HepG2 (cell line): ENCODE data around the gene SMAD3. TPM values are rescaled to one million over a fixed set of nuclear protein-coding genes. Genes with fewer than 3 reads are reported as not detected.

Source experiments
- CHD4 ChIP-seq: fragments of 200-600 bp; sonication (generic); IDR thresholded peaks from 2 replicates; pipeline ENCODE4 v1.7.0; 2017; ENCODE audit warnings: mild to moderate bottlenecking, low read length, borderline replicate concordance
- DR1 ChIP-seq: sonication (generic); formaldehyde crosslinking; IDR thresholded peaks from 2 replicates; pipeline ENCODE4 v1.8.0; 2021; ENCODE audit warnings: mild to moderate bottlenecking, missing genetic modification reagents, inconsistent platforms
- FOSL2 ChIP-seq: sonication (generic); formaldehyde crosslinking; IDR thresholded peaks from 2 replicates; pipeline ENCODE4 v1.4.0; 2020; ENCODE audit warnings: missing genetic modification reagents
- FOXK1 ChIP-seq: sonication (generic); formaldehyde crosslinking; IDR thresholded peaks from 2 replicates; pipeline ENCODE4 v1.4.0; 2020; ENCODE audit warnings: low read depth, missing genetic modification reagents, borderline replicate concordance
- FOXP1 ChIP-seq, 2 experiments: fragments of 450-650 bp in 1 of 2; IDR thresholded peaks; 2 replicates each; pipeline ENCODE4 v1.6.1; 2017 to 2018; ENCODE audit warnings: antibody characterized with exemption in 1 of 2
- HMGA1 ChIP-seq: sonication (generic); formaldehyde crosslinking; conservative IDR thresholded peaks from 2 replicates; pipeline ENCODE4 v1.4.0; 2020; ENCODE audit warnings: missing genetic modification reagents
- KAT7 ChIP-seq: IDR thresholded peaks from 2 replicates; pipeline ENCODE4 v1.6.1; 2018; ENCODE audit warnings: borderline replicate concordance, missing compliant biosample characterization
- KAT8 ChIP-seq: IDR thresholded peaks from 2 replicates; pipeline ENCODE4 v1.6.1; 2016; ENCODE audit warnings: missing genetic modification reagents, missing compliant biosample characterization
- NFIC ChIP-seq: IDR thresholded peaks from 2 replicates; pipeline ENCODE4 v1.6.1; 2012; ENCODE audit warnings: mild to moderate bottlenecking, low read length, inconsistent platforms
- NR2C2 ChIP-seq: sonication (generic); formaldehyde crosslinking; IDR thresholded peaks from 2 replicates; pipeline ENCODE4 v1.4.0; 2020; ENCODE audit warnings: missing genetic modification reagents, mild to moderate bottlenecking, moderate library complexity, borderline replicate concordance
- PLSCR1 ChIP-seq: sonication (generic); formaldehyde crosslinking; IDR thresholded peaks from 2 replicates; pipeline ENCODE4 v1.5.0; 2020; ENCODE audit warnings: missing genetic modification reagents, mild to moderate bottlenecking, borderline replicate concordance
- PRDM4 ChIP-seq: sonication (generic); formaldehyde crosslinking; IDR thresholded peaks from 2 replicates; pipeline ENCODE4 v1.9.0; 2021; ENCODE audit warnings: missing genetic modification reagents, borderline replicate concordance
- SAFB2 ChIP-seq: sonication (generic); formaldehyde crosslinking; IDR thresholded peaks from 2 replicates; pipeline ENCODE4 v1.5.1; 2020; ENCODE audit warnings: missing genetic modification reagents, low read depth, mild to moderate bottlenecking, borderline replicate concordance
- SMARCC2 ChIP-seq: fragments of 450-650 bp; IDR thresholded peaks from 2 replicates; pipeline ENCODE4 v1.6.1; 2017; ENCODE audit warnings: antibody characterized with exemption, mild to moderate bottlenecking
- SOX13 ChIP-seq, 3 experiments: fragments of 450-650 bp in 1 of 3; sonication (generic) in 1 of 3; formaldehyde crosslinking in 1 of 3; IDR thresholded peaks in 2 of 3; conservative IDR thresholded peaks in 1 of 3; 2 replicates each; pipeline versions ENCODE4 v1.5.0 to v1.6.1; 2016 to 2020; ENCODE audit warnings: antibody characterized with exemption in 1 of 3, mild to moderate bottlenecking in 1 of 3, missing compliant biosample characterization in 1 of 3, missing genetic modification reagents in 1 of 3, moderate library complexity in 1 of 3
- TARDBP ChIP-seq: sonication (generic); formaldehyde crosslinking; IDR thresholded peaks from 2 replicates; pipeline ENCODE4 v1.8.0; 2022; ENCODE audit warnings: mild to moderate bottlenecking, missing genetic modification reagents
- TCF7L2 ChIP-seq: IDR thresholded peaks from 2 replicates; pipeline ENCODE4 v1.6.1; 2011; ENCODE audit warnings: mild to moderate bottlenecking, low read depth, low read length, moderate library complexity
- ZBTB38 ChIP-seq: sonication (generic); formaldehyde crosslinking; IDR thresholded peaks from 2 replicates; pipeline ENCODE4 v1.5.1; 2020; ENCODE audit warnings: mild to moderate bottlenecking, missing genetic modification reagents
- ZNF460 ChIP-seq: sonication (generic); formaldehyde crosslinking; IDR thresholded peaks from 2 replicates; pipeline ENCODE4 v1.5.1; 2020; ENCODE audit warnings: missing genetic modification reagents, mild to moderate bottlenecking, borderline replicate concordance
- polyA plus RNA-seq, 8 experiments: library from polyadenylated mRNA; depleted of rRNA in 3 of 8; stranded (reverse) in 7 of 8; unstranded in 1 of 8; fragments of >200 nt; fragmentation: Illumina TruSeq in 4 of 8; extraction: Trizol in 4 of 8; gene quantifications; 2 replicates each; pipeline versions ENCODE4 v1.2.1 to v1.2.3, GENCODE V29; 2011 to 2016; ENCODE audit warnings: low read depth in 4 of 8, missing spikeins in 1 of 8, mixed read lengths in 1 of 8; ENCODE audit not compliant: insufficient read depth in 1 of 8
- total RNA-seq, 5 experiments: library from RNA; depleted of rRNA; stranded (reverse); fragments of >200 nt; fragmentation: Illumina TruSeq; extraction: Trizol; gene quantifications; 2 replicates each; pipeline ENCODE4 v1.2.3, GENCODE V29; 2016; ENCODE audit warnings: low read depth in 1 of 5
- TF ChIP-seq, protein P1 (sequence below): sonication (generic); formaldehyde crosslinking; IDR thresholded peaks from 2 replicates; pipeline ENCODE4 v1.5.1; 2020; ENCODE audit warnings: mild to moderate bottlenecking, missing genetic modification reagents, borderline replicate concordance
- TF ChIP-seq, protein P2 (sequence below): sonication (generic); formaldehyde crosslinking; IDR thresholded peaks from 2 replicates; pipeline ENCODE4 v1.9.0; 2022; ENCODE audit warnings: missing genetic modification reagents, mild to moderate bottlenecking, borderline replicate concordance

SMAD3 gene
- total and polyA plus RNA-seq, 2 of the 13 experiments (the other 11 are each of a cell fraction or from before 2014, with no cell fraction given): 8.6 to 56.3 TPM

DNA sequence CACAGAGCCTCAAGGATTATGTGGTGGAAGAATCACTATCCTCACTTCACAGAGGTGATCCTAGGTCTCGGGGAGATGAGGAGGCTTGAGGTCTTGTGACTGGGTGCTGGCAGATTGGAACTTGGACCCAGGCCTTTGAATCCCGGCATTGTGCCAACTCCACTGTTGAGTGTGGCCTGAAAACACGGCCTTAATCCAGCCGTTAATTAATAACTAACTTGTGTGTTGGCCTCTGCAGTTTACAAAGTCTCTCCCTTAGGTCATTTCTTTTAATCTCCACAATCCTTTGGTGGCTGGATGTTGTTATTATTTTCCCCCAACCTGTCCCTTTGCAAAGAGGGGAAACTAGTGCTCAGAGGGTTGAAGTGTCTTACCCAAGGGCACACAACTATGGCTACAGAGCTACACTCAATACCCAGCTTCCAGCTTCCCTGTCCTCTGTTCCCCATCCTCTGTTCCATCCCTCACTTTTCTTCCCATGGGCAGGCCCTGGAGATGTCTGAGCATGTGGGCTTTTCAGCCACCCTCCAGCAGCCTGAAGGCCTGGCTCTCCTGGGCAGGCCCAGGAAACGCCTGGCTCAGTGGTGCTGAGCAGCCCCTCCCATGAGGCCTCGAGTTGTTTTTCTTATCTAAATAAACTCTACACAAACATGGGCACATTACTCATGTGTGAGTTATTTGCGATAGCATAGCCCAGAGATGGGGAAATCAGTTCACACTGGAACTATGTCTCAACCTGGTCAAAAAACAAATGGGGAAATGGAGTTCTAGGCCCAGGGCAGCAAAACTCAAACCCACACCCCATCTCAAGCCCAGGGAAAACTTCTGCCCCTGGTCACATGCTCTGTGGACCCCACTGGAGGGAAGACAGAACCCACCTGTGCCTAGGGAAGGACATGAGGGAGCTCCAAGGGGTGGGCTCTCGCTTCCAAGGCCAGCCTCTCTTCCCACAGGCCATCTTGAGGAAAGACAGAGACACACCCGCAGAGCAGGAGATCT lies 16.8 kb upstream of the SMAD3 start (continued):
- TF ChIP-seq FOXK1 (CRISPR knock-in tag): peak; percentile 42; the same call in 1 of the 2 replicates
- no peak for TF ChIP-seq TCF7L2
- no peak for TF ChIP-seq SMARCC2
- TF ChIP-seq ZNF460 (CRISPR knock-in tag): no peak
- no peak for TF ChIP-seq HMGA1 (CRISPR knock-in tag)
- TF ChIP-seq NR2C2 (CRISPR knock-in tag): peak; percentile 34; the same call in 1 of the 2 replicates
- peak; percentile 71 for TF ChIP-seq KAT8 (CRISPR knock-in tag)
- no peak; the same call in 1 of the 2 replicates for TF ChIP-seq DR1 (CRISPR knock-in tag)
- TF ChIP-seq, protein P1, sequence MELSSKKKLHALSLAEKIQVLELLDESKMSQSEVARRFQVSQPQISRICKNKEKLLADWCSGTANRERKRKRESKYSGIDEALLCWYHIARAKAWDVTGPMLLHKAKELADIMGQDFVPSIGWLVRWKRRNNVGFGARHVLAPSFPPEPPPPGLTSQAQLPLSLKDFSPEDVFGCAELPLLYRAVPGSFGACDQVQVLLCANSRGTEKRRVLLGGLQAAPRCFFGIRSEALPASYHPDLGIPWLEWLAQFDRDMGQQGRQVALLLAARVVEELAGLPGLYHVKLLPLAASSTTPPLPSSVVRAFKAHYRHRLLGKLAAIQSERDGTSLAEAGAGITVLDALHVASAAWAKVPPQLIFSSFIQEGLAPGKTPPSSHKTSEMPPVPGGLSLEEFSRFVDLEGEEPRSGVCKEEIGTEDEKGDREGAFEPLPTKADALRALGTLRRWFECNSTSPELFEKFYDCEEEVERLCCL (CRISPR knock-in tag): no peak
- no peak for TF ChIP-seq PLSCR1 (CRISPR knock-in tag)
- peak; percentile 97 for TF ChIP-seq FOSL2 (CRISPR knock-in tag)
- TF ChIP-seq, protein P2, sequence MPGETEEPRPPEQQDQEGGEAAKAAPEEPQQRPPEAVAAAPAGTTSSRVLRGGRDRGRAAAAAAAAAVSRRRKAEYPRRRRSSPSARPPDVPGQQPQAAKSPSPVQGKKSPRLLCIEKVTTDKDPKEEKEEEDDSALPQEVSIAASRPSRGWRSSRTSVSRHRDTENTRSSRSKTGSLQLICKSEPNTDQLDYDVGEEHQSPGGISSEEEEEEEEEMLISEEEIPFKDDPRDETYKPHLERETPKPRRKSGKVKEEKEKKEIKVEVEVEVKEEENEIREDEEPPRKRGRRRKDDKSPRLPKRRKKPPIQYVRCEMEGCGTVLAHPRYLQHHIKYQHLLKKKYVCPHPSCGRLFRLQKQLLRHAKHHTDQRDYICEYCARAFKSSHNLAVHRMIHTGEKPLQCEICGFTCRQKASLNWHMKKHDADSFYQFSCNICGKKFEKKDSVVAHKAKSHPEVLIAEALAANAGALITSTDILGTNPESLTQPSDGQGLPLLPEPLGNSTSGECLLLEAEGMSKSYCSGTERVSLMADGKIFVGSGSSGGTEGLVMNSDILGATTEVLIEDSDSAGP (CRISPR knock-in tag): 0 out of 2 replicates have a peak, but pooled peaks have one; percentile 30
- no peak for TF ChIP-seq KAT7 (CRISPR knock-in tag)
- peak; percentile 98; the same call in 1 of the 2 replicates for TF ChIP-seq CHD4
- peak; percentile 78 for TF ChIP-seq NFIC
- TF ChIP-seq SAFB2 (CRISPR knock-in tag): peak; percentile 44; the same call in 1 of the 2 replicates
- TF ChIP-seq FOXP1 (IDR thresholded peaks at IDR 0.05): no peak
- peak; percentile 76 for TF ChIP-seq FOXP1 (CRISPR knock-in tag; IDR thresholded peaks at IDR 0.05)
- TF ChIP-seq ZBTB38: no peak
- peak; percentile 21; the same call in 1 of the 2 replicates for TF ChIP-seq SOX13 (IDR thresholded peaks at IDR 0.05)
- peak in 1 of 2 experiments; percentile 85; a peak in 2 of 4 replicates for TF ChIP-seq SOX13 (CRISPR knock-in tag; conservative IDR thresholded peaks at IDR 0.05 in 1 of 2, IDR thresholded peaks at IDR 0.05 in 1 of 2)
- no peak for TF ChIP-seq PRDM4 (CRISPR knock-in tag)
- no peak; the same call in 1 of the 2 replicates for TF ChIP-seq TARDBP (CRISPR knock-in tag)
